D721Med (cell line): ENCODE results near the gene IRAK2.

Source experiments
- DNase-seq: peaks from one replicate; pipeline ENCODE4 v3.0.0; 2011; ENCODE audit warnings: low spot score; ENCODE audit not compliant: insufficient read length
- FAIRE-seq: peaks from 2 replicates; lab custom pipeline; 2011; peaks lifted over from hg19 to GRCh38; lab: Jason Lieb, UNC
- TF ChIP-seq, protein P1 (sequence below): IDR thresholded peaks from 2 replicates; pipeline ENCODE4 v1.5.1; 2012; ENCODE audit warnings: mild to moderate bottlenecking, control low read depth; ENCODE audit not compliant: insufficient read depth; ENCODE audit errors: missing control alignments

IRAK2 gene

DNA sequence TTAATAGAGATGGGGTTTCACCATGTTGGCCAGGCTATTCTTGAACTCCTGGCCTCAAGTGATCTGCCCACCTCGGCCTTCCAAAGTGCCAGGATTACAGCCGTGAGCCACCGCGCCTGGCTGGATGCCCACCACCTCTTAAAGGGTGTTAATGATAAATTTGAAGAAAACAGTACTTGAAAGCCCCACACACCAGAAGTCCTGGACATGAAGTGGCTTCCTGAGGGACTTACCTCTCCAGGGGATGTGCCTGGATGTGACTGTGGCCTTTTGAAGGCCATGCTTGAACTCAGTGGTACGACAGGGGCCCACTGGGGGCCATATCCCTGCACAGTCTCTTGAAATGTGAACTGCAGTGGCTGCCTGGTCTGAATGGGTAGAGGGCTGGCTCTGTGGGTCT lies 18.2 kb downstream of the IRAK2 start:
- no peak for DNase-seq
- TF ChIP-seq, protein P1, sequence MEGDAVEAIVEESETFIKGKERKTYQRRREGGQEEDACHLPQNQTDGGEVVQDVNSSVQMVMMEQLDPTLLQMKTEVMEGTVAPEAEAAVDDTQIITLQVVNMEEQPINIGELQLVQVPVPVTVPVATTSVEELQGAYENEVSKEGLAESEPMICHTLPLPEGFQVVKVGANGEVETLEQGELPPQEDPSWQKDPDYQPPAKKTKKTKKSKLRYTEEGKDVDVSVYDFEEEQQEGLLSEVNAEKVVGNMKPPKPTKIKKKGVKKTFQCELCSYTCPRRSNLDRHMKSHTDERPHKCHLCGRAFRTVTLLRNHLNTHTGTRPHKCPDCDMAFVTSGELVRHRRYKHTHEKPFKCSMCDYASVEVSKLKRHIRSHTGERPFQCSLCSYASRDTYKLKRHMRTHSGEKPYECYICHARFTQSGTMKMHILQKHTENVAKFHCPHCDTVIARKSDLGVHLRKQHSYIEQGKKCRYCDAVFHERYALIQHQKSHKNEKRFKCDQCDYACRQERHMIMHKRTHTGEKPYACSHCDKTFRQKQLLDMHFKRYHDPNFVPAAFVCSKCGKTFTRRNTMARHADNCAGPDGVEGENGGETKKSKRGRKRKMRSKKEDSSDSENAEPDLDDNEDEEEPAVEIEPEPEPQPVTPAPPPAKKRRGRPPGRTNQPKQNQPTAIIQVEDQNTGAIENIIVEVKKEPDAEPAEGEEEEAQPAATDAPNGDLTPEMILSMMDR: no peak
- FAIRE-seq: no peak

DNA sequence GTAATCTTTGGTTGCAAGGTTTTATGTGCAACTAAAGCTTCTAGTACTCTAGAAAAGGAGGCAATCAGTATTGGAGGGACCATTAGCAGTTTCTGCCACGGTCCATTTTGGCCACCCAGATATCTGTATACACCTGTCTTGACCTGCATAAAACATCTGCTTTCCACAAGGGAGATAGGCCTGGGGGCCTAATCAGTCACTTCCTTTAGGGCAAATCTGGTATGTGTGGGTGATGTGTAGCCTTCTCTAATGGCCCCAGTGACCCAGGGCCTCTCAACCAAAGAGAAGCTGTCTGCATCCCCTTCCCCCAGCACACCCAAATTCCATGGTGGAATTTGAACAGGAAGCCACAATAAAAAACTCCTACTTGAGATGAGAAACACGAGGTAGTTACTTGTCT lies 19.5 kb downstream of the IRAK2 start:
- TF ChIP-seq, protein P1: no peak
- DNase-seq (no peak), FAIRE-seq (no peak)

DNA sequence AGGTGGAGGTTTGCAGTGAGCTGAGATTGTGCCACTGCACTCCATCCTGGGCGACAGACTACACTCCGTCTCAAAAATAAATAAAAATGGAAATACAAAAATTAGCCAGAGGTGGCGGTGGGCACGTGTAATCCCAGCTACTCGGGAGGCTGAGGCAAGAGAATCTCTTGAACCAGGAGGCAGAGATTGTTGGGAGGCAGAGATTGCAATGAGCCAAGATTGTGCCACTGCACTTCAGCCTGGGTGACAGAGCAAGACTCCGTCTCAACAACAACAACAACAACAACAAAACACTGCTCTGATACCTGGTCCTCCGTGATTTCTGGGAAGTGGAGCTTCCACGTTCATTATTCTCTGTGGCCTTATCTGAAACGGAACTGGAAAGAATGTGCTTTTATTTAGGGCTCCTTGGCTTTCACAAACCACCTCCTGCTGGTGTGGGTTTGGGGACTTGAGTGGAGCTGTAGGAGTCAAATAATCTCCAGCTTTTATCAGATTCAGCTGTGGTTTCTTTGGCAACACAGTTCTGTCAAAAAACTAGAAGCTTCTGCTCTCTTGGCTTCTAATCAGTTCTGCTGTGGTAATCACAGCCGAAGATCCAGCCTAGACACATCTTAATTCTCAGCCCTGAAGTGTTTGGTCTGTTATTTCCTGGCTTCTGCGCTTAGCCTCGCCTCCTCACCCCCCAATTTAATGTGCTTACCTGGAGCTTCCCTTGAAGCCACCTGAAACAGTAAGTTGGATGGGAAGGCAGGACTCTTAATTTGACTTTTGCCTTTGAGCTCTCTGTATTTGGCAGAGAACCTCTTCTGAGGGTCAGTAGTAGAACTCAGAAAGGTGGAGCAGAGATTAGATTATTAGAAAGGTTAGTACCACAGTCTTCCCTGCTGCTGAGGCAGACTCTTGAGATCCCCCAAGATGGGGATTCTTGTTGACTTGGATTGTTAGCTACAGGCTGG lies 21.4 kb downstream of the IRAK2 start:
- TF ChIP-seq, protein P1: no peak
- DNase-seq: no peak
- FAIRE-seq: no peak

DNA sequence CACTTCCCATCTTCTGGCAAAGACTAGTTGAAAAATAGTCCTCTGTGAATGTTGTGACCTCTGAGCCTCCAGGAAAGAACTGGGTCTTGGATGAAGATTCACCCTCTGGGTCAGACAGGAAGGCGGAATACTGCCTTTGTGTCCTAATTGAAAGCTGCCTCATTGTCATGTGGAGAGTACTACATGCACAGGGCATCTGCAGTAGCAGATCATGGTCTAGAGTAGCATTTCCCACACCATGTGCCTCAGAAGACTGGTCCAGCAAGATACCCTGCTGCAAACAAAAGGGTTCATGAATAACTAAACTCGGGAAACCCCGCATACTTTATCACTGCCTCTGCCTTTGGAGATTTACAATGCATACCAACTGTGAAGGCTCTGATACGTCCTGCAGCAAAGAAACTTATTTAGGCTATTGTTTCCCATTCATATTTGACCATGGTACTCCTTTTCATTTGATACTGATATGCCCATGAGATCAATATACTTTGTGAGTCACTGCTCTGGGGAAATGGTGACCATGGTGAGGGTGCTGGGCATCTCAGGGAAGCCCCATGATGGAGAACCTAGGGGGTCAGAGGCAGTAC lies 22.7 kb downstream of the IRAK2 start:
- DNase-seq (no peak), FAIRE-seq (no peak)
- TF ChIP-seq, protein P1: no peak

DNA sequence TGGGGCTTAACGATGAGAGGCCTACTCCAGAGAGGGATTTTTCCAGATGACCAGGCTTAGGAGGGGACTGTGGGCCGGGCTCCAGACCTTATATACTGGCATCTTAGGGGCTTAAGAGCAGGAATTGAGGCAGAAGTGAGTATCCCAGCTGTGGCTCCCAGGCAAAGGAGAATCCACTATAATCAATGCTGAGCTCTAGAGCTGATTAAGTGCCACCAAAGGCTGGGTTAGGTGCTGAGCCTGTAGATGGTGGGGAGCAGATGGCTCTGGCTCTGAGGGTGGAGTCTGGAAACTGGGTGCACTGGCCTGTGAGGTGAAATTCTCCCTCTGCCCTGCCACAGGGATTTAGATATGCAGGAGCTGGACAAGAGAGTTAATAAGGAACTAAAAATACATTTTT lies 23.2 kb downstream of the IRAK2 start:
- DNase-seq: peak; percentile 63
- TF ChIP-seq, protein P1: no peak
- FAIRE-seq: no peak

DNA sequence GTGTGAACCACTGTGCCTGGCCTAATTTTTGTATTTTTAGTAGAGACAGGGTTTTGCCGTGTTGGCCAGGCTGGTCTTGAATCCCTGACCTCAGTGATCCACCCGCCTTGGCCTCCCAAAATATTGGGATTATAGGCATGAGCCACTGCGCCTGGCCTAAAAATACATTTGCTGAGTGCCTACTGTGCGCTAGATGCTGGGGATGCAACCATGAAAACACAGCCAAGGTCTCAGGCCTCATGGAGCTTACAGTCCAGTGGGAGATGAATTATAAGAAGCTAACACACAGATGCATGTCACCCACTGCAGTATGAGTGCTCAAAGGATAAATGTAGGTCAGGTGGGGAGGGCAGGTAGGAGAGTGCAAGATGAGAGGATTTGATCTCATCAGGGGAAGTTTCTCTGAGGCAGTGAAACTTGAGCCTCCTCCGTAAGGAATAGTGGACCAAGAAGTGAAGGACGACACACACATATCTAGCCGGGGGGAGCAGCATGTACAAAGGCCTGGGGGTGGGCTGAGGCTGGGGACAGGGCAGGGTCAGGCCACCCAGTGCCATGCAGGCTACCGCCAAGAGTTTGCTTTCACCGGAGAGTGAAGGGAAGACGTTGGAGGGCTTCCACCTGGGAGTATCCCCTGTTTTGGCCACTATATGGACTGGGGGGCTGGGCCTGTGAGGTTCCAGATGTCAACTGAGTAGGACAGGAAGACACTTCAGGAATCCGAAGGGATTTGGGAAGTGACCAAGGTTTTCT lies 24.3 kb downstream of the IRAK2 start:
- TF ChIP-seq, protein P1: no peak
- DNase-seq: no peak

More for the DNA sequence above, 24.3 kb downstream of the IRAK2 start:
- FAIRE-seq: no peak
